SK-N-SH (cell line): ENCODE measurements around the gene ANKRD16.

Source experiments
- CTCF ChIP-seq: fragments of 200-600 bp; sonication (generic); IDR thresholded peaks from 2 replicates; pipeline ENCODE4 v1.6.1; 2017; ENCODE audit warnings: antibody characterized with exemption, mild to moderate bottlenecking, moderate library complexity
- EZH2phosphoT487 ChIP-seq: fragments of 200-600 bp; sonication (generic); IDR thresholded peaks from 2 replicates; pipeline ENCODE4 v1.6.1; 2017; ENCODE audit warnings: low read depth, mixed run types, mild to moderate bottlenecking, antibody characterized with exemption, moderate library complexity, borderline replicate concordance
- POLR2AphosphoS5 ChIP-seq: IDR thresholded peaks from 2 replicates; pipeline ENCODE4 v1.6.1; 2012; ENCODE audit warnings: low read depth, low read length
- RAD21 ChIP-seq: IDR thresholded peaks from 2 replicates; pipeline ENCODE4 v1.6.1; 2012; ENCODE audit warnings: mild to moderate bottlenecking, low read length
- RXRA ChIP-seq: IDR thresholded peaks from 2 replicates; pipeline ENCODE4 v1.4.0; 2012; ENCODE audit warnings: low read depth, mild to moderate bottlenecking, borderline replicate concordance

DNA sequence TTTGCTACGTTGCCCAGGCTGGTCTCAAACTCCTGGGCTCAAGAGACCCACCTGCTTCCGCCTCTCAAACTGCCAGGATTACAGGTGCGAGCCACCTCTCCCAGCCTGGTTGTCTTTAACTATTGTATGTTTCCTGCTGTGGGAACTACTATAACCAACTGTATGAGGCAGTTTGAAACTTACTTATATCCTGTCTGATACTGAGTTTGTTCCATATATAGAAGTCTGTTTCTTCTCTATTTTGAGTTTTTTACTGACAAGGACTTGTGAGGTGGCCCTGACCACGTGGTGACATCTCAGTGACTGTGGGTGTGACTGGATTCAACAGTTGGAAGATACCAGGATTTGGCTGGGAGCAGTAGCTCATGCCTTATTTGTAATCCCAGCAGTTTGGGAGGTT is 14.5 kb upstream of the ANKRD16 start:
- TF ChIP-seq RAD21 (no peak), POLR2AphosphoS5 (no peak), CTCF (no peak), EZH2phosphoT487 (no peak), RXRA (no peak)
